ENCODE measurements around the gene ZNF254. TPM values are rescaled to one million over a fixed set of nuclear protein-coding genes. Genes with fewer than 3 reads are reported as not detected.
"Not testable (repeated sequence)": the region's sequence is repeated elsewhere in the genome, so short reads cannot be mapped to it uniquely, and the experiment has no call there.

The ZNF254 gene
- total and polyA plus RNA-seq, 10 of the 15 experiments (the other 5 are each of a cell fraction or from before 2014, with no cell fraction given) = 1.5 to 15.7 (median 8.5) TPM

DNA sequence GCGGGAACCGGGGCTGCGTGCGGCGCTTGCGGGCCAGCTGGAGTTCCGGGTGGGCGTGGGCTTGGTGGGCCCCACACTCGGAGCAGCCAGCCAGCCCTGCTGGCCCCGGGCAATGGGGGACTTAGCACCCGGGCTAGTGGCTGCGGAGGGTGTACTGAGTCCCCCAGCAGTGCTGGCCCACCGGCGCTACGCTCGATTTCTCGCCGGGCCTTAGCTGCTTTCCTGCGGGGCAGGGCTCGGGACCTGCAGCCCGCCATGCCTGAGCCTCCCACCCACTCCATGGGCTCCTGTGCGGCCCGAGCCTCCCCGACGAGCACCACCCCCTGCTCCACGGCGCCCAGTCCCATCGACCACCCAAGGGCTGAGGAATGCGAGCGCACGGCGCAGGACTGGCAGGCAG lies 45.7 kb upstream of the ZNF254 start:
- H3K27me3 ChIP-seq (replicated peaks in 1 of 2; ENCODE audit: control insufficient read depth in 2 of 2, insufficient read depth in 2 of 2, low read length in 1 of 2); ATAC-seq; CTCF ChIA-PET; H2AFZ ChIP-seq (ENCODE audit: control insufficient read depth, low read depth, low read length); H3K4me3 ChIP-seq; RAD21 ChIA-PET (ENCODE audit: unreplicated experiment); DNase-seq (ENCODE audit: low read depth, low spot score); H3K79me2 ChIP-seq (ENCODE audit: control insufficient read depth, insufficient read depth, low read length); intact Hi-C loops (cut with micrococcal nuclease; ENCODE audit: unreplicated experiment); in situ Hi-C loops (cut with MboI); BruUV-seq (replicated peaks); H3K4me1 ChIP-seq (ENCODE audit: control insufficient read depth, insufficient read depth, low read length); FAIRE-seq; SMC1A ChIA-PET (ENCODE audit: uncharacterized antibody, unreplicated experiment); H3K36me3 ChIP-seq (ENCODE audit: control insufficient read depth in 2 of 2, insufficient read depth in 2 of 2, low read length in 1 of 2); H3K27ac ChIP-seq (ENCODE audit: control insufficient read depth, insufficient read depth); POLR2A ChIA-PET; H3K9ac ChIP-seq (ENCODE audit: control insufficient read depth, insufficient read depth, low read length); H3K4me2 ChIP-seq (ENCODE audit: control insufficient read depth, insufficient read depth); H3K9me3 ChIP-seq (replicated peaks; ENCODE audit: control insufficient read depth, insufficient read depth, low read length); H4K20me1 ChIP-seq (ENCODE audit: control insufficient read depth, insufficient read depth): not testable (repeated sequence)
- WGBS (ENCODE audit: insufficient coverage, insufficient replicate concordance, low lambda C conversion rate, missing lambda C conversion rate) = 98% methylated on average over 9 of the region's 32 CpGs

DNA sequence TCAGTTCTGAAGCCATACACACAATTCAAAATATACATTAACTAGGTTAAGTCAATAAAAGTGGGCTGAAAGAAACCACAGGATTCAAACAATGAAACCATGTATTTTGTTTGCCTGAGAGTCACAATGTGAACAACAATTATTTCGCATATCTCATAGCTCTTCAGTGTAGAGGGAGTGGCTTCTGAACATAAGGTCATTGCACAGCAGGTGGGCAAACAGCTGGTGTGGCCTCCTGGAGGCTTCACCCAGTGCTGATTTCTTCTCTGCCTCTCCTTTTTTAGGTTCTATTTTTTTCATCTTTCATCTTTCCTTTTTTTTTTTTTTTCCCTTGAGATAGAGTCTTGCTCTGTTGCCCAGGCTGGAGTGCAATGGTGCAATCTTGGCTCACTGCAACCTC lies 40.4 kb upstream of the ZNF254 start:
- TF ChIP-seq TBL1XR1 (IDR thresholded peaks at IDR 0.05; ENCODE audit: low read depth, low read length) = no peak
- 50% methylated on average over 1 of the region's 1 CpG for WGBS (ENCODE audit: insufficient coverage, insufficient replicate concordance, low lambda C conversion rate, missing lambda C conversion rate)
- Histone ChIP-seq H3K9me3 (replicated peaks; ENCODE audit: control insufficient read depth, insufficient read depth, low read length) (no peaks in the 10 kb centered on the region; the same call in 2 of the 3 replicates), H3K27me3 (replicated peaks in 1 of 2; ENCODE audit: control insufficient read depth in 2 of 2, insufficient read depth in 2 of 2, low read length in 1 of 2) (no peaks in the 10 kb centered on the region), H3K9ac (ENCODE audit: control insufficient read depth, insufficient read depth, low read length) (no peak overlapping the region), H3K79me2 (ENCODE audit: control insufficient read depth, insufficient read depth, low read length) (no peaks in the 10 kb centered on the region), H3K4me3 (no peak overlapping the region), H2AFZ (ENCODE audit: control insufficient read depth, low read depth, low read length) (no peak overlapping the region), H3K4me1 (ENCODE audit: control insufficient read depth, insufficient read depth, low read length) (no peaks in the 10 kb centered on the region), H3K4me2 (ENCODE audit: control insufficient read depth, insufficient read depth) (no peak overlapping the region), H4K20me1 (ENCODE audit: control insufficient read depth, insufficient read depth) (no peaks in the 10 kb centered on the region), H3K36me3 (ENCODE audit: control insufficient read depth in 2 of 2, insufficient read depth in 2 of 2, low read length in 1 of 2) (peaks cover 6 to 17% of the 10 kb centered on the region in 2 experiments), H3K27ac (ENCODE audit: control insufficient read depth, insufficient read depth) (no peak overlapping the region)
- CTCF ChIA-PET = no interaction called here
- SMC1A ChIA-PET (ENCODE audit: uncharacterized antibody, unreplicated experiment) = no interaction called here
- intact Hi-C loops (cut with micrococcal nuclease; ENCODE audit: unreplicated experiment) = no loop called here
- RAD21 ChIA-PET (ENCODE audit: unreplicated experiment) = no interaction called here
- POLR2A ChIA-PET = no interaction called here
- FAIRE-seq (no peak), ATAC-seq (no peak), DNase-seq (ENCODE audit: low read depth, low spot score) (no peak)
- in situ Hi-C loops (cut with MboI) = no loop called here
- no TSS peak for BruUV-seq (replicated peaks)
